Body of pancreas (tissue), 4 donors: ENCODE data around the gene EMX1. TPM values are rescaled to one million over a fixed set of nuclear protein-coding genes. Genes with fewer than 3 reads are reported as not detected.

Experiments used
- ATAC-seq: fragments of 150-250 bp; one replicate; pipeline ENCODE4 v1.9.1; 2016
- DNase-seq, 4 donors: peaks; one replicate each; pipeline ENCODE4 v3.0.0-alpha.2; 2019
- H3K27ac ChIP-seq, 4 donors: fragments of 200-600 bp; sonication (generic); 1 replicate in 3 of 4; 2 replicates in 1 of 4; pipeline versions ENCODE4 v1.5.1 to v1.6.1; 2016 to 2019; ENCODE audit warnings: mild to moderate bottlenecking in 1 of 4, mixed read lengths in 1 of 4, moderate library complexity in 1 of 4
- H3K27me3 ChIP-seq, 2 donors: fragments of 200-600 bp; sonication (generic); one replicate each; pipeline ENCODE4 v1.6.0; 2016; ENCODE audit warnings: mild to moderate bottlenecking in 1 of 2
- H3K36me3 ChIP-seq, 2 donors: fragments of 200-600 bp; sonication (generic); replicated peaks in 1 of 2; 2 replicates each; pipeline ENCODE4 v1.5.1; 2016; ENCODE audit warnings: low read depth in 2 of 2; ENCODE audit not compliant: insufficient read depth in 1 of 2
- H3K4me1 ChIP-seq: fragments of 200-600 bp; sonication (generic); one replicate; pipeline ENCODE4 v1.6.0; 2016
- H3K4me3 ChIP-seq, 2 donors: fragments of 200-600 bp; sonication (generic); 1 replicate in 1 of 2; 2 replicates in 1 of 2; pipeline ENCODE4 v1.5.1; 2016 to 2019
- H3K9me3 ChIP-seq, 3 donors: fragments of 200-600 bp; sonication (generic); 1 replicate in 2 of 3; 2 replicates in 1 of 3; pipeline ENCODE4 v1.5.1; 2016
- CTCF ChIP-seq, 7 experiments: fragments of 450-650 bp in 4 of 7; fragments of 200-600 bp in 3 of 7; sonication (generic) in 3 of 7; IDR thresholded peaks; one replicate each; pipeline ENCODE4 v1.5.1; 2016 to 2019; ENCODE audit warnings: antibody characterized with exemption in 7 of 7
- POLR2A ChIP-seq, 3 donors: fragments of 450-650 bp; IDR thresholded peaks; one replicate each; pipeline ENCODE4 v1.6.1; 2016; ENCODE audit warnings: antibody characterized with exemption in 3 of 3, mild to moderate bottlenecking in 2 of 3
- WGBS, 2 donors: methylation state at CpG; one replicate each; pipeline ENCODE4 v1.1.5; 2017; 5-methylcytosine and 5-hydroxymethylcytosine counted together
- intact Hi-C: fragments of 100-400 bp; cut with DNase I; formaldehyde crosslinking; loops from one replicate; pipeline ENCODE4 v1.15.1; 2023
- total RNA-seq, 2 donors: library from RNA; depleted of rRNA; stranded (reverse); fragments of >200 nt; gene quantifications; one replicate each; pipeline ENCODE4 v1.1.0, GENCODE V29; 2016

The EMX1 gene
- total RNA-seq, 2 donors from 2014 or later = 0.26 to 0.33 TPM

DNA sequence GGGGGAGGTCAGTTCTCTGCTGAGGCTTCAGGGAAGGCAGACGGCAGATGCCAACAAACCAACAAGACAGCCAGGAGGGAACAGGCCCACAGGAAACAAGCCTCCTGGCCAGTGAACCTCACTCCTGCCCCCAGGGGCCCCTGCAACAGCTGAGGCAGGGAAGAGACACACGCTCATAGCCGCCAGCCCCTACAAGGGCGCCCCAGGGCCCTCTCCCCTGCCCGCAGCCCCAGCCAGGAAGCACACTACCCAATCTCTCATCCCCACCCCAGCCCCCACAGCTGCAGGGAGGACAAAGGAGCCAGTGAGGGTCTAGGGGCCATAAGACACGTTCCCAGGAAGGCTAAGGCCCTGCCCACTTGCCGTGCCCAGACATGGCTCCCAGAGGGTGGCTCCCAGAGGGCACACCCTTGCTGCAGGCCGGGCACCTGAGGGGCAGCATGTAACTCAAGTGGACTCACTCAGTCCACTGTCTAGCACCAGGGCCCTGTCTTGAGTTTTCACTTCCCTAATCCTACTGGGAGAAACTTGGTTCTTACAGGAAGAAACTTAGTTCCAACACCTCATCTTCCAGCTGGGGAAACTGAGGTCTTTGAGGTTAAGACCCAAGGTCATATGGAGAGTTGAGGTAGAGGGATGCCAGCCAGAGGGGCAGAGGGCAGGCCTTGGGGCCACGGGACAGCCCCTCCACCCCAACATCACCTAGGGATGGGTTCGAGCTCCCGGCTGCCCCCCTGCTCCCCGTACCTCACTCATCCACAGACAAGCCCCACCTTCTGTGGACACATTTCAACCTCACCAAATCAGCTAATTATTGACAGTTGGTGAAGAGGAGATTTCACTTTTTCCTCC, 37.3 kb downstream of the EMX1 start:
- Histone ChIP-seq H3K27ac (no peak overlapping the region), H3K9me3 (no peaks in the 10 kb centered on the region), H3K36me3 (no peaks in the 10 kb centered on the region), H3K4me3 (no peak overlapping the region), H3K27me3 (no peaks in the 10 kb centered on the region), H3K4me1 (no peaks in the 10 kb centered on the region)
- intact Hi-C loops = no loop called here
- no peak for TF ChIP-seq CTCF (IDR thresholded peaks at IDR 0.05)
- TF ChIP-seq POLR2A (IDR thresholded peaks at IDR 0.05) = no peak
- ATAC-seq = no peak
- 82 to 89% methylated on average over 9 to 11 of the region's 12 CpGs for WGBS, 2 donors
- no peak for DNase-seq

GRCh38 chr2:72955228-72956049, 38.1 kb downstream of the EMX1 start:
- no peak for ATAC-seq
- intact Hi-C loops = no loop called here
- TF ChIP-seq POLR2A (IDR thresholded peaks at IDR 0.05) (no peak), CTCF (IDR thresholded peaks at IDR 0.05) (no peak)
- H3K4me3 ChIP-seq = no peak overlapping the region
- no peaks in the 10 kb centered on the region for H3K36me3 ChIP-seq
- DNase-seq = no peak
- H3K9me3 ChIP-seq = no peaks in the 10 kb centered on the region
- no peak overlapping the region for H3K27ac ChIP-seq
- no peaks in the 10 kb centered on the region for H3K27me3 ChIP-seq
- WGBS, 2 donors = 76 to 84% methylated on average over 24 of the region's 24 CpGs
- H3K4me1 ChIP-seq = no peaks in the 10 kb centered on the region

GRCh38 chr2:72956050-72956395, 38.7 kb downstream of the EMX1 start:
- ATAC-seq (no peak), DNase-seq (no peak)
- H3K27ac ChIP-seq = no peak overlapping the region
- H3K27me3 ChIP-seq = no peaks in the 10 kb centered on the region
- TF ChIP-seq CTCF (IDR thresholded peaks at IDR 0.05) = no peak
- no peak for TF ChIP-seq POLR2A (IDR thresholded peaks at IDR 0.05)
- intact Hi-C loops = no loop called here
- H3K9me3 ChIP-seq = no peaks in the 10 kb centered on the region
- 92 to 96% methylated on average over 2 of the region's 2 CpGs for WGBS, 2 donors
- H3K36me3 ChIP-seq = no peaks in the 10 kb centered on the region
- no peak overlapping the region for H3K4me3 ChIP-seq
- no peaks in the 10 kb centered on the region for H3K4me1 ChIP-seq

DNA sequence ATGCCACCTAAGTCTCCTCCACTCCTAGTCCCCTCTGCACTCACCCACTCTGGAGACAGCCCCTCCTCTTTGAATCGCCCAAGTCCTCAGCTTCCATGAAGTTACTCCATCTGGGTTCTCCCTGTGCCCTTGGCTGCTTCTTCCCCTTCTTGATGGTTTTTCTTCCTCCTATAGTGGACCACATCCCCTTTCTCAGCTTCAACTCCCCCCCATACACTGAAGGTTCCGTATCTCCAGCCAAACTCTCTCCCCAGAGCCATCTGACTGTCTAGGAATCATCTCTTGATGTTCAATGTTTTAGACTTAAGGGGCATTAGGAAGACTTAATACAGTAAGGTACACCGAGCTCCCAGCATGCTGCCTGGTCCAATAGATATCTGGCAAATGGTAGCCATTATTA, 39.6 kb downstream of the EMX1 start:
- ATAC-seq (no peak), DNase-seq (peak in 1 of 4 donors; percentile 16)
- Histone ChIP-seq H3K9me3 (no peaks in the 10 kb centered on the region), H3K36me3 (no peaks in the 10 kb centered on the region), H3K27ac (no peak overlapping the region), H3K27me3 (no peaks in the 10 kb centered on the region), H3K4me1 (no peaks in the 10 kb centered on the region), H3K4me3 (no peak overlapping the region)
- intact Hi-C loops = no loop called here
- 84 to 89% methylated on average over 3 of the region's 3 CpGs for WGBS, 2 donors
- TF ChIP-seq CTCF (IDR thresholded peaks at IDR 0.05) (no peak), POLR2A (IDR thresholded peaks at IDR 0.05) (no peak)
